ENCODE data around the gene WDR90.

DNA sequence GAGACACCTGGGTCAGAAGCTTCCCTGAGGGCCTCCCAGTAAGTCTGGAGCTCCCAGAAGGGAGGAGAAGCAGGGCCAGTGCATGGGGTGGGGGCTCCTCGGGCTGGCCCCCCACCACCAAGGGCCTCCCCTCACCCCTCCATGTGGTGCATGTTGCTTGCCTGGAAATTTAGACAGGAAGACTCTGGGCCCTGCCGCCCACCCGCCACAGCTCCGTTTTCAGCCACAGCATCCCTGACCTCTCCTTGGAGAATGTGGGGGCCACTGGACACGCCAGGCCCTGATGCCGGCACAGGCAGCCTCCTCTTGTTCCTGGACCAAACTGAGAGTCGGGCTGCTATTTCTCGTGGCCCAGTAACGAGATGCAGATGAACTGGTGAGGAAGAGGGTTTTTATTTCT, 10.3 kb upstream of the WDR90 start:
- TF ChIP-seq POLR2AphosphoS5 (IDR thresholded peaks at IDR 0.05; ENCODE audit: insufficient read depth in 1 of 2, low read depth in 1 of 2) = no peak
- TF ChIP-seq CTCF (IDR thresholded peaks at IDR 0.05) = no peak
